HUES64 (cell line): ENCODE measurements around the gene AQR.
"Not testable (repeated sequence)": the region's sequence is repeated elsewhere in the genome, so short reads cannot be mapped to it uniquely, and the experiment has no call there.

ENCODE experiments used
- H3K27ac ChIP-seq: 2 replicates; pipeline ENCODE4 v1.7.0; 2013; ENCODE audit warnings: low read depth, low read length, inconsistent platforms
- H3K27me3 ChIP-seq: 2 replicates; pipeline ENCODE4 v1.6.1; 2013; ENCODE audit warnings: mild to moderate bottlenecking, low read length; ENCODE audit not compliant: insufficient read depth
- H3K36me3 ChIP-seq: 2 replicates; pipeline ENCODE4 v1.6.1; 2013; ENCODE audit warnings: mild to moderate bottlenecking, low read length; ENCODE audit not compliant: insufficient read depth
- H3K4me1 ChIP-seq: 2 replicates; pipeline ENCODE4 v1.6.1; 2013; ENCODE audit warnings: mild to moderate bottlenecking, low read length, moderate library complexity; ENCODE audit not compliant: insufficient read depth
- H3K4me3 ChIP-seq: 2 replicates; pipeline ENCODE4 v1.5.1; 2013; ENCODE audit warnings: mild to moderate bottlenecking, low read length, moderate library complexity
- H3K9ac ChIP-seq: 2 replicates; pipeline ENCODE4 v1.6.1; 2013; ENCODE audit warnings: mild to moderate bottlenecking, low read depth, low read length
- H3K9me3 ChIP-seq: 2 replicates; pipeline ENCODE4 v1.6.1; 2013; ENCODE audit warnings: low read depth, low read length; ENCODE audit not compliant: insufficient read depth
- WGBS: fragments of 150-250, 120-280 bp; methylation state at CpG from one replicate; pipeline ENCODE4 v1.1.7; 2013; ENCODE audit warnings: missing lambda C conversion rate; 5-methylcytosine and 5-hydroxymethylcytosine counted together

Gene AQR

DNA sequence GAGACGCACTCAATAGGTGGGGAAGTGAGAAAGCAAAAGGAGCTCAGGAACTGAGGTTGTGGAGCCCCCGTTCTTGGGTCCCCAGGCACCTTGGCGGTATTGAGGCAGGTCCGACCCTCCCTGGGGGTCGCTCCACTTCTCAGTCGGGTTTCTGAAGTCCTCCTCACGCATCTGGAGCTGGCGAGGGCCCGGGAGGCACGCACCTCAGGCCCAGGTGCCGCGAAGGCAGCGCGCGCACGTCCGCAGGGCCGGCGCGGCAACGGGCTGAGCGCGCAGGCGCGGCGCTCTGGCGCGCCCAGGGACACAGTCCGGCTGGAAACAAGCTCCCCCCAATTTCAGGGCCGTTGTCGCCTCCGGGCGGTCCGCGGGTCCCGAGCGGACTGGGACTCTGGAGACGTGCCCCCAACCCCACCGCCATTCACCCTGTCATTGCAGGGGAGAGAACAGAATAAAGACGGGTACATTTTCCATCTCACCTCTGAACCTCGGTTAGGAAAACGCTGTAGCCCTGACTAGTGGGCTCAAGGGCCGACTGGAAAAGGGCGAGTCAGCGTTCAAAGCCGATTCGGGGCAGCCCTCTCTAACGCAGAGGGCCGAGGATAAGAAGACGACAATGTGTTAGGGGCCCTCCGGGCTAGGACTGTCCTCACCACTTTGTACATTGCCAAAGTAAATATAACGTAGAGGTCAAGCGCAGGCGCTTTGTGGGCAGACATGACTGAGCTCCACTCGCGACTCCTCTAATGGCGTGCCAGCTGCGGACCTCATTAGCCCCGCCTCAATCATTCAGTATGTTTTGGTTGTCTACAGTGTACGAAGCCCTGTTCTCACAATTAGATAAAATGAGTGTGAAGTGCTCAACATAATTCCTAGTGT, 18.7 kb upstream of the AQR start, which contains the start of gene ZNF770:
Gene ZNF770 (minus strand): TSS at position 261 of the 876 bp plus-strand sequence. CDS start 4,853 bp downstream, outside the sequence.
- 1% methylated on average over 60 of the region's 60 CpGs for WGBS
- peak within 1 kb of the TSS; percentile 95 for H3K4me3 ChIP-seq
- peaks cover 21% of the 10 kb centered on the region for H3K4me1 ChIP-seq
- peak within 1 kb of the TSS; percentile 96 for H3K9ac ChIP-seq
- no peaks in the 10 kb centered on the region for H3K27me3 ChIP-seq
- H3K9me3 ChIP-seq = no peaks in the 10 kb centered on the region
- H3K27ac ChIP-seq = peak within 1 kb of the TSS; percentile 91
- H3K36me3 ChIP-seq = peaks cover 30% of the 10 kb centered on the region

GRCh38 chr15:34987609-34988026, 18.1 kb upstream of the AQR start:
- Histone ChIP-seq H3K9me3 (no peaks in the 10 kb centered on the region), H3K4me1 (peaks cover 21% of the 10 kb centered on the region), H3K27me3 (no peaks in the 10 kb centered on the region), H3K9ac (peak overlapping the region; percentile 96), H3K4me3 (peak overlapping the region; percentile 95), H3K36me3 (peaks cover 37% of the 10 kb centered on the region), H3K27ac (peak overlapping the region; percentile 91)
- under 1% methylated on average over 12 of the region's 16 CpGs for WGBS

DNA sequence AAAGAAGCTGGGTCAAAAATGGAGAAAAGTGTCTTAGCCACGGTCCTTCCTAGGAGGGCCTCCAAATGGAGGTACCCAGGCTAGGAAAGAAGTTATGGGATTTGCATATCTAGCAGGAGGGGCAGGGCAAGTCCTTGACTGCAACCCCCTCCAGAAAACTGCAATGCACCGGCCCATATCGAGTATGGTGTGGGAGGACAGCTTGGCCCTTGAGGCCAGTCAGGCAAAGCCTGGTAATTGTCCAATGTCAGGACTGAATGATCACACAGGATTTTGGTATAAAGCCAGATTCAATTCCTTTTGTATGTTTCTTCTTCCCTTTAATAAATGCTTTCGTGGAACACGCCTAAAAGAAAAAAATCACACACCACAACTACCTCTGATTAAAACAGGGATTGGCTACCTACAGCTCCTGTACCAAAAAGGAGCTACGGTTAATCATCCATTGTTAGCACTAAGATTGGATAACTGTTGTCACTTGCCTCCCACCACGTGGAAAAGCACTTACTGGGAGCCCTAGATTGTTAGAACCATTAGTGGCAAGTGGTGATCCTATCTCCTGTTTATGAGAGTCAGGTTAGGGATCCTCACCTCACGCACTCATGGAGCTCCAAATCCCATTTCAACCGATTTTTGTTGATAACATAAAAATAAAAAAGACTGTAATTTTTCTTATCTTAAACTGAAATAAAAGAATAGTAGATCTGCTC, 17.4 kb upstream of the AQR start:
- WGBS = 22% methylated on average over 8 of the region's 9 CpGs
- H3K27ac ChIP-seq = no peak overlapping the region

DNA sequence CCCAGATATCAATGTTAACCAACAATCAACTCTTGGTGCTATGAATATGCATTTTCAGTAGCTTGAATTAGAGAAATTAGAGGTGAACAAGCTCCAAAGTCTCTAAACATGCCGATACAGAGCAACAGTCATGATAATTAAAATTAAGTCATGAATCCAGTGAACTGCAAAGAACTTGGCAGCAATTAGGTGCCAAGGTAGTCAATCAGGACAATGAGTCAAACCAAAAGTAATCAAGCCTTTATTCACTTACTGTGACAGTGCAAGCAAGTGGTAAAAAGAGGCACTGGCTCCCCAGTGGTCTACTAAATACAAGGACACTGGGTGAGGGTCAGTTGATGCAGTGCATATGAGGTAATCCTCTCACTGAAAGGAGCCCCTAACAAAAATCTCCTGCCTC, 16.8 kb upstream of the AQR start:
- WGBS = 94% methylated on average over 1 of the region's 1 CpG
- peaks cover 17% of the 10 kb centered on the region for H3K4me1 ChIP-seq
- peak overlapping the region; percentile 96; the same call in 1 of the 2 replicates for H3K9ac ChIP-seq
- H3K9me3 ChIP-seq = no peaks in the 10 kb centered on the region
- H3K27me3 ChIP-seq = no peaks in the 10 kb centered on the region
- H3K27ac ChIP-seq = no peak overlapping the region
- H3K4me3 ChIP-seq = peak overlapping the region; percentile 95
- peaks cover 49% of the 10 kb centered on the region for H3K36me3 ChIP-seq

More for the DNA sequence above, 17.4 kb upstream of the AQR start:
- peaks cover 21% of the 10 kb centered on the region for H3K4me1 ChIP-seq
- no peaks in the 10 kb centered on the region for H3K27me3 ChIP-seq
- H3K9me3 ChIP-seq = no peaks in the 10 kb centered on the region
- peak overlapping the region; percentile 96 for H3K9ac ChIP-seq
- peak overlapping the region; percentile 95 for H3K4me3 ChIP-seq
- peaks cover 43% of the 10 kb centered on the region for H3K36me3 ChIP-seq

DNA sequence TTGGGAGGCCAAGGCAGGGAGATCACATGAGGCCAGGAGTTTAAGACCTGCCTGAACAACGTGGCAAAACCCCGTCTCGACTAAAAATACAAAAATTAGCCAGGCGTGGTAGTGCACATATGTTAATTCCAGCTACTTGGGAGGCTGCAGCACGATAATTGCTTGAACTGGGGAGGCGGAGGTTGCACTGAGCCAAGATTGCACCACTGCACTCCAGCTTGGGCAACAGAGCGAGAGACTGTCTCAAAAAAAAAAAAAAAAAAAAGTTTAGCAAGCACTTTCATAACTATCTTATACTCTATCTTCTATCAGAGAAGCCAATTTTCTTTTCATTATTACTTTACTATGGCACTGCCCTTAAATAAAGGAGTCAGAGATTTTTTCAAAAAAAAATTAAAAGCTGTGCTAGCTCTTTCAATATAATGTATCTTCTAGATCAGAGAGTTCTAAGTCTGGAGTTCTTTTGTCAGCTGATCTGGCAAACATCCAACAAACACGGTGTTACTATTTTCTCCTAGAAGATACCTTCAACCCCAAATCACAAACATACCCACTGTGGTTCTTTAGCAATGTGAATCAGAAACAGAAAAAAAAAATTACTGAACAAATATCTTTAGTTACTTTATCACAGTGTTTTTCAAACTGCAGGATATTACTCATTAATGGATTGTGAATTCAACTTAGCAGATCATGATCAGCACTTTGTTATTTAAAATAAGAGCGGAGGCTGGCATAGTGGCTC, 15.5 kb upstream of the AQR start:
- peaks cover 52% of the 10 kb centered on the region for H3K36me3 ChIP-seq
- H3K27ac ChIP-seq = no peak overlapping the region
- peak overlapping the region; percentile 95 for H3K4me3 ChIP-seq
- H3K9ac ChIP-seq = no peak overlapping the region
- H3K9me3 ChIP-seq = no peaks in the 10 kb centered on the region
- peaks cover 15% of the 10 kb centered on the region for H3K4me1 ChIP-seq
- no peaks in the 10 kb centered on the region for H3K27me3 ChIP-seq
- WGBS = 82% methylated on average over 9 of the region's 9 CpGs

GRCh38 chr15:34976743-34977142, 7.2 kb upstream of the AQR start:
- Histone ChIP-seq H3K27ac (no peak overlapping the region), H3K9ac (no peak overlapping the region), H3K9me3 (no peaks in the 10 kb centered on the region), H3K4me1 (peaks cover 3% of the 10 kb centered on the region; the same call in 1 of the 2 replicates), H3K36me3 (peaks cover 26% of the 10 kb centered on the region), H3K4me3 (no peak overlapping the region), H3K27me3 (no peaks in the 10 kb centered on the region)
- WGBS = 62% methylated on average over 2 of the region's 2 CpGs

GRCh38 chr15:34976073-34976472, 6.5 kb upstream of the AQR start:
- Histone ChIP-seq H3K9me3 (no peaks in the 10 kb centered on the region), H3K9ac (no peak overlapping the region), H3K4me3 (no peak overlapping the region), H3K27ac (no peak overlapping the region), H3K4me1 (peaks cover 3% of the 10 kb centered on the region; the same call in 1 of the 2 replicates), H3K27me3 (no peaks in the 10 kb centered on the region), H3K36me3 (peaks cover 19% of the 10 kb centered on the region)
- WGBS = 91% methylated on average over 2 of the region's 2 CpGs

DNA sequence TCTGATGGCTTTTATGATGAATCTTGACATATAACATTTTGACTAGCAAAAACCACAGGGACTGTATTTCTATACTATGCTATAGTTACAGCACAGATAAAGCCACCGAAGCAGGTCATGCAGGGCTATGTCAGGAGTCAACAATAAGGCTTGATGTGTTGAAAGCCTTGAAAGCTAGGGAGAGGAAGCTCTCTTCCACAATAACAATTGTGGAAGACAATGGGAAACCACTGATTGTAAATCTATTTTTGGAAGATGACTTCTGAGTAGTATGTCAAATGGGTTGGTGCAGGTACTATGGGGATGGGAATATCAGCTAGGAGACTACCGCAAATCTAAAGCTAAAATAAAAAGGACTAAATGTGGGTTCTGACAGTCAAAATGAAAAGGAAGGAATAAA, 4.0 kb upstream of the AQR start:
- WGBS = 90% methylated on average over 2 of the region's 2 CpGs
- H3K9me3 ChIP-seq = no peaks in the 10 kb centered on the region
- no peak overlapping the region for H3K9ac ChIP-seq
- H3K27ac ChIP-seq = no peak overlapping the region
- no peaks in the 10 kb centered on the region for H3K27me3 ChIP-seq
- H3K4me1 ChIP-seq = peaks cover 6% of the 10 kb centered on the region
- H3K4me3 ChIP-seq = no peak overlapping the region
- peaks cover 8% of the 10 kb centered on the region for H3K36me3 ChIP-seq

DNA sequence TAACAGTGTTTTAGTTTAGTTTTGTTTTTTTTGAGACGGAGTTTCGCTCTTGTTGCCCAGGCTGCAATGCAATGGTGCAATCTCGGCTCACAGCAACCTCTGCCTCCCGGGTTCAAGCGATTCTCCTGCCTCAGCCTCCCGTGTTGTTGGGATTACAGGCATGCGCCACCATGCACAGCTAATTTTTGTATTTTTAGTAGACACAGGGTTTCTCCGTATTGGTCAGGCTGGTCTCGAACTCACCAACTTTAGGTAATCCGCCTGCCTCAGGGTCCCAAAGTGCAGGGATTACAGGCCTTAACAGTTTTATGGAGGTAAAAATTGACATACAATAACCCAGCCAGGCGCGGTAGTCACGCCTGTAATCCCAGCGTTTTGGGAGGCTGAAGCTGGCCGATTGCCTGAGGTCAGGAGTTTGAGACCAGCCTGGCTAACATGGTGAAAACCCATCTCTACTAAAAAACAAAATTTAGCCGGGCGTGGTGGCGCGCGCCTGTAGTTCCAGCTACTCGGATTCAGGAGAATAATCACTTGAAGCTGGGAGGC, 629 bp upstream of the AQR start:
- not testable (repeated sequence) for H3K9me3 ChIP-seq, H3K27ac ChIP-seq, H3K4me1 ChIP-seq, H3K27me3 ChIP-seq
- peaks cover 16% of the 10 kb centered on the region for H3K36me3 ChIP-seq
- H3K9ac ChIP-seq = peak overlapping the region; percentile 44; the same call in 1 of the 2 replicates
- peak overlapping the region; percentile 83 for H3K4me3 ChIP-seq
- 76% methylated on average over 21 of the region's 21 CpGs for WGBS

- Histone ChIP-seq H3K36me3 (peaks cover 64% of the 10 kb centered on the region), H3K4me3 (no peak overlapping the region), H3K9me3 (no peaks in the 10 kb centered on the region), H3K9ac (no peak overlapping the region), H3K27me3 (no peaks in the 10 kb centered on the region), H3K27ac (no peak overlapping the region), H3K4me1 (peaks cover 4% of the 10 kb centered on the region; the same call in 1 of the 2 replicates)
- 93% methylated on average over 2 of the region's 2 CpGs for WGBS
Measured at GRCh38 chr15:34964277-34964676, 5.3 kb downstream of the AQR start.
